ENCODE data around the gene CRIP3.
A peak's percentile ranks its signal among the peaks of the same experiment; 100 is the strongest.

CRIP3 gene

GRCh38 chr6:43331891-43332290 lies 23.3 kb upstream of the CRIP3 start:
- Histone ChIP-seq H3K36me3 (ENCODE audit: insufficient read depth, low read length) (peaks cover 6% of the 10 kb centered on the region), H3K4me2 (ENCODE audit: low read length) (no peak overlapping the region), H3K27me3 (ENCODE audit: control insufficient read depth, insufficient read depth, low read length) (no peaks in the 10 kb centered on the region), H3K4me1 (ENCODE audit: control insufficient read depth, insufficient read depth, low read length) (no peaks in the 10 kb centered on the region), H3K4me3 (ENCODE audit: low read length) (no peak overlapping the region), H3K9me3 (replicated peaks; ENCODE audit: low read length) (no peaks in the 10 kb centered on the region), H3K9ac (ENCODE audit: low read depth, low read length) (no peak overlapping the region)

DNA sequence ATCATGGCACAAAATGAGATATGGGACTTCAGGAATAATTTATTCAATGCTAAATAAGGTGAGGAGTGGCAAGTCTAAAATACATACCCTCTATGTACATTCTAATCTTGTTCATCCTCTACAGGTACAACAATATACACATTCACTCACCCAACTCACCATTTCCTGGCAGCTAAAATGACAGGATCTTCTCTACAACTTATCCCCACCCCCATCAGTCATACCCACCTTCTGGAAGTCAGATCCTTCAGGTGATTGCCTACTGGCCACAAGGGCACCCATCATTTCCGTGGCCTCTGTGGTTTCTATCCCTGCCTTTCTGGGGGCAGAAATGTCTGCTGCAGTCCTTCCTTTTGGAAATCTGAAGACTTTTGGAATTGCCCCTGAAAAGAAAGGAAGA lies 22.8 kb upstream of the CRIP3 start:
- Histone ChIP-seq H3K27me3 (ENCODE audit: control insufficient read depth, insufficient read depth, low read length) (no peaks in the 10 kb centered on the region), H3K9ac (ENCODE audit: low read depth, low read length) (no peak overlapping the region), H3K9me3 (replicated peaks; ENCODE audit: low read length) (no peaks in the 10 kb centered on the region), H3K4me2 (ENCODE audit: low read length) (no peak overlapping the region), H3K4me1 (ENCODE audit: control insufficient read depth, insufficient read depth, low read length) (no peaks in the 10 kb centered on the region), H3K36me3 (ENCODE audit: insufficient read depth, low read length) (peaks cover 4% of the 10 kb centered on the region), H3K4me3 (ENCODE audit: low read length) (no peak overlapping the region)

GRCh38 chr6:43328528-43328927 lies 19.9 kb upstream of the CRIP3 start:
- Histone ChIP-seq H3K36me3 (ENCODE audit: insufficient read depth, low read length) (no peaks in the 10 kb centered on the region), H3K4me2 (ENCODE audit: low read length) (no peak overlapping the region), H3K27me3 (ENCODE audit: control insufficient read depth, insufficient read depth, low read length) (no peaks in the 10 kb centered on the region), H3K4me3 (ENCODE audit: low read length) (no peak overlapping the region), H3K9me3 (replicated peaks; ENCODE audit: low read length) (no peaks in the 10 kb centered on the region), H3K4me1 (ENCODE audit: control insufficient read depth, insufficient read depth, low read length) (no peaks in the 10 kb centered on the region), H3K9ac (ENCODE audit: low read depth, low read length) (no peak overlapping the region)

GRCh38 chr6:43325876-43326275 lies 17.2 kb upstream of the CRIP3 start:
- H3K9ac ChIP-seq (ENCODE audit: low read depth, low read length), result no peak overlapping the region
- no peaks in the 10 kb centered on the region for H3K4me1 ChIP-seq (ENCODE audit: control insufficient read depth, insufficient read depth, low read length)
- no peaks in the 10 kb centered on the region for H3K9me3 ChIP-seq (replicated peaks; ENCODE audit: low read length)
- no peak overlapping the region for H3K4me3 ChIP-seq (ENCODE audit: low read length)
- no peak overlapping the region for H3K4me2 ChIP-seq (ENCODE audit: low read length)
- no peaks in the 10 kb centered on the region for H3K36me3 ChIP-seq (ENCODE audit: insufficient read depth, low read length)
- H3K27me3 ChIP-seq (ENCODE audit: control insufficient read depth, insufficient read depth, low read length), result no peaks in the 10 kb centered on the region

- Histone ChIP-seq H3K9ac (ENCODE audit: low read depth, low read length) (no peak overlapping the region), H3K4me1 (ENCODE audit: control insufficient read depth, insufficient read depth, low read length) (no peaks in the 10 kb centered on the region), H3K4me2 (ENCODE audit: low read length) (no peak overlapping the region), H3K9me3 (replicated peaks; ENCODE audit: low read length) (no peaks in the 10 kb centered on the region), H3K4me3 (ENCODE audit: low read length) (no peak overlapping the region), H3K36me3 (ENCODE audit: insufficient read depth, low read length) (no peaks in the 10 kb centered on the region), H3K27me3 (ENCODE audit: control insufficient read depth, insufficient read depth, low read length) (peaks cover 25% of the 10 kb centered on the region)
Observed at GRCh38 chr6:43318011-43318410, 9.4 kb upstream of the CRIP3 start.

DNA sequence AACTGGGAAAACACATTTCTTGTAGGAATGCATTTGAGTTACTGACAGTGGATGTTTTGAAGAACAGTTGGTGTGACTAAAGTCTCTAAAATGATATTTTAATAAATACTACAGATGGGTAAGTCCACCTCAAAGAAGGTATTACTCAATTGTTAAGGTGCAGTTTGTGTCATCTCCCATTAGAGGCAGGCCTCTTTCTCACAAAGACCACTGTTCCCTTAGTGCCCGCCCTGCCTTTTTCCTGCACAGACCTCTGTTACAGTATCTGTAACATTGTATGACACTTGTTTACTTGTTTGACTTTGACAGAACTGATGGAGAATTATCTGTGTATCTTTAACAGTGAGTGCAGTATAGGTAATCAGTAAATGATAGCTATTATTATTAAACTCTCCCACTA lies 5.2 kb upstream of the CRIP3 start:
- Histone ChIP-seq H3K36me3 (ENCODE audit: insufficient read depth, low read length) (no peaks in the 10 kb centered on the region), H3K4me3 (ENCODE audit: low read length) (no peak overlapping the region), H3K4me1 (ENCODE audit: control insufficient read depth, insufficient read depth, low read length) (no peaks in the 10 kb centered on the region), H3K27me3 (ENCODE audit: control insufficient read depth, insufficient read depth, low read length) (peaks cover 38% of the 10 kb centered on the region), H3K9ac (ENCODE audit: low read depth, low read length) (no peak overlapping the region), H3K4me2 (ENCODE audit: low read length) (no peak overlapping the region), H3K9me3 (replicated peaks; ENCODE audit: low read length) (no peaks in the 10 kb centered on the region)

DNA sequence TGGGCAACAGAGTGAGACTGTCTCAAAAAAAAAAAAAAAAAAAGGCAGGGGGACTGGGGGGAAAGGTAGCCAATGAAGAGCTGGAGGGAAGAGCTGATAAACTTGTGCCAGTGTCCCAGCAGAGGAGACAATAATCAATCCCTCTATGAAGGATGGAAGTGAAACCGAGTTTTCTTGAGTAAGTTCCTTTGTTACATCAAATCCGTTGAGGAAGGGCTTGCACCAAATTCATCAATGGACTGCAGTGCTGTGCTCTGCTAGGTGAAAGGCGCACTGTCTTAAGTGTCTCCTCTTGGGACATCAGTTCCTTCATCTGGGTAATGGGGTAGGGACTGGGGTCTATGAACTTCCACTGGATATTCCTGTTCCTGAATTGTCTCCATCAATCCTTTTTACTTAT lies 3.0 kb upstream of the CRIP3 start:
- no peak overlapping the region for H3K4me2 ChIP-seq (ENCODE audit: low read length)
- no peak overlapping the region for H3K9ac ChIP-seq (ENCODE audit: low read depth, low read length)
- no peaks in the 10 kb centered on the region for H3K9me3 ChIP-seq (replicated peaks; ENCODE audit: low read length)
- no peaks in the 10 kb centered on the region for H3K4me1 ChIP-seq (ENCODE audit: control insufficient read depth, insufficient read depth, low read length)
- H3K27me3 ChIP-seq (ENCODE audit: control insufficient read depth, insufficient read depth, low read length), result peaks cover 52% of the 10 kb centered on the region
- H3K4me3 ChIP-seq (ENCODE audit: low read length), result no peak overlapping the region
- H3K36me3 ChIP-seq (ENCODE audit: insufficient read depth, low read length), result no peaks in the 10 kb centered on the region

GRCh38 chr6:43310624-43311023 lies 2.0 kb upstream of the CRIP3 start:
- Histone ChIP-seq H3K36me3 (ENCODE audit: insufficient read depth, low read length) (no peaks in the 10 kb centered on the region), H3K4me1 (ENCODE audit: control insufficient read depth, insufficient read depth, low read length) (no peaks in the 10 kb centered on the region), H3K9me3 (replicated peaks; ENCODE audit: low read length) (no peaks in the 10 kb centered on the region), H3K9ac (ENCODE audit: low read depth, low read length) (no peak overlapping the region), H3K4me2 (ENCODE audit: low read length) (no peak overlapping the region), H3K27me3 (ENCODE audit: control insufficient read depth, insufficient read depth, low read length) (peaks cover 44% of the 10 kb centered on the region), H3K4me3 (ENCODE audit: low read length) (no peak overlapping the region)

DNA sequence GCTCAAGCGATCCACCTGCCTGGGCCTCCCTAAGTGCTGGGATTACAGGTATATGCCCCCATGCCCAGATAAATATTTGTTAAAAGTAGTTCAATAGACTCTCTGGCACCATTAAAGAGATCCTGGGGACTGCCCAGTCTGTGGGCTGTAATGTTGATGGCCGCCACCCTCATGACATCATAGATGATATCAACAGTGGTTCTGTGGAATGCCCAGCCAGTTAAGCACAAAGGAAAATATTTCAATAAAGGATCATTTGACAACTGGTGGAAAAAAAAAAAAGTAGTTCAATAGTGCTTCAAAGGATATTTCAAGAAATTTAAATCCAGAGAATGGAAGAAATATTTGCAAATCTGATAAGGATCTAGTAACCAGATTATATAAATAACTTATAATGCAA lies 1.5 kb upstream of the CRIP3 start:
- Histone ChIP-seq H3K27me3 (ENCODE audit: control insufficient read depth, insufficient read depth, low read length) (peaks cover 41% of the 10 kb centered on the region), H3K9ac (ENCODE audit: low read depth, low read length) (no peak overlapping the region), H3K4me3 (ENCODE audit: low read length) (no peak overlapping the region), H3K4me2 (ENCODE audit: low read length) (no peak overlapping the region), H3K9me3 (replicated peaks; ENCODE audit: low read length) (no peaks in the 10 kb centered on the region), H3K4me1 (ENCODE audit: control insufficient read depth, insufficient read depth, low read length) (no peaks in the 10 kb centered on the region), H3K36me3 (ENCODE audit: insufficient read depth, low read length) (no peaks in the 10 kb centered on the region)

DNA sequence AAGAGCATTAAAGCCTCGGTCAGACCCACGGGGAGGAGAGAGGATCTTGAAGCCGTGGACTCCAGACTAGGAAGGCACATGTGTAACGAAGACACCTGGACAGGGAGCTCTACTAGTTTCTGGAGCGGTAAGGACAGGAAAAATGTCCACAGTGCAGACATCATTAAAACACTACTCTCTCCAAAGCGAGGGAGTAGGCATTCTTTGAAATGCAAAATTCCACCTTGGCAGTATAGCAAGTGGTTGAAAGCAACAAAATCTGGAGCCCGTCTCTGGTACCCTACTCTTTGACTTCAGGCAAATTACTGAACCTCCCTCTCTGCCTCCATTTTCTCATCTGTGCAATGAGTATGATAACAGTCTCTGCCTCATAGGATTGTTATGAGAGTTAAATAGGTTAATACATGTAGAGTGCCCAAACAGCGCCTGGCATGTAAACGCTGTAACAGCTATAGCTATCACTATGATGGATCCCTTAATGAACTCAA lies 408 bp upstream of the CRIP3 start:
- Histone ChIP-seq H3K4me3 (ENCODE audit: low read length) (peak overlapping the region; percentile 33), H3K4me1 (ENCODE audit: control insufficient read depth, insufficient read depth, low read length) (no peaks in the 10 kb centered on the region), H3K27me3 (ENCODE audit: control insufficient read depth, insufficient read depth, low read length) (peaks cover 45% of the 10 kb centered on the region), H3K9ac (ENCODE audit: low read depth, low read length) (no peak overlapping the region), H3K9me3 (replicated peaks; ENCODE audit: low read length) (no peaks in the 10 kb centered on the region), H3K36me3 (ENCODE audit: insufficient read depth, low read length) (no peaks in the 10 kb centered on the region), H3K4me2 (ENCODE audit: low read length) (peak overlapping the region; percentile 43)

DNA sequence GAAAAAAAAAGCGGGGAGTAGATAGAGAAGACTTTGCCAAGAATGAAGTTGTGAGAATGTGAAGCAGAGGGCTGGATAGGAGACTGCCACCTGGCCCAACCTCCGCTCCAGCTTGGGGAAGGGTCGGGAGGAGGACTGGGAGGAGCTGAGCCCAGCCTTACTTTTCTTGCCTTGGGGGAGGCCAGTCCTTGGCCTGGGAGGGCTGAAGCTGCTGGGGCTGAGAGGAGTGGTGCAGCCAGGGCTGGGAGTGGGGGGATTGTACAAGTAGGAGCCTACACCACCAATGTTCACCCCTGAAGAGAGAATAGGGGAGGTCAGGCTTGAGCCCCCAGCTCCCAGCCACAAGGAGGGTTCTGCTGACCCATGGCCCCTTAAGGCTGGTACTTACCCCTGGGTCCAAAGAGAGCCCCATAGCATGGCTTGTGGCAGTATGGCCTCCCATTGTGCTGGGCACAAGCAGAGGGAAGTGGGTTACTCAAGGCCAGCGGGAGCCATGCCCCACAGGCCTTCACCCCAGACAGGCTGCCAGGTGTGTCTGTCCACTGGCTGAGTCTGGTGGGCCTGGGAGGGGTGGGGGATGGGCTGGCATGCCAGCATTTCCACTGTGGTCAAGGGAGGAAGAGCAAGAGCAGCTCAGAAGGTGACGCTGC lies 1.1 kb downstream of the CRIP3 start:
- no peak overlapping the region for H3K4me3 ChIP-seq (ENCODE audit: low read length)
- H3K27me3 ChIP-seq (ENCODE audit: control insufficient read depth, insufficient read depth, low read length), result peaks cover 46% of the 10 kb centered on the region
- no peaks in the 10 kb centered on the region for H3K4me1 ChIP-seq (ENCODE audit: control insufficient read depth, insufficient read depth, low read length)
- no peaks in the 10 kb centered on the region for H3K9me3 ChIP-seq (replicated peaks; ENCODE audit: low read length)
- H3K4me2 ChIP-seq (ENCODE audit: low read length), result no peak overlapping the region
- H3K36me3 ChIP-seq (ENCODE audit: insufficient read depth, low read length), result no peaks in the 10 kb centered on the region
- no peak overlapping the region for H3K9ac ChIP-seq (ENCODE audit: low read depth, low read length)

GRCh38 chr6:43306086-43306485 lies 2.5 kb downstream of the CRIP3 start:
- Histone ChIP-seq H3K4me2 (ENCODE audit: low read length) (no peak overlapping the region), H3K9me3 (replicated peaks; ENCODE audit: low read length) (no peaks in the 10 kb centered on the region), H3K9ac (ENCODE audit: low read depth, low read length) (no peak overlapping the region), H3K4me1 (ENCODE audit: control insufficient read depth, insufficient read depth, low read length) (no peaks in the 10 kb centered on the region), H3K4me3 (ENCODE audit: low read length) (no peak overlapping the region), H3K36me3 (ENCODE audit: insufficient read depth, low read length) (no peaks in the 10 kb centered on the region), H3K27me3 (ENCODE audit: control insufficient read depth, insufficient read depth, low read length) (peaks cover 61% of the 10 kb centered on the region)
